Measurements from ENCODE around the gene SNRPA1. TPM values are rescaled to one million over a fixed set of nuclear protein-coding genes. Genes with fewer than 3 reads are reported as not detected.

SNRPA1 gene
- total RNA-seq, 1 experiment from 2014 or later = 25.4 TPM

- DNase-seq (ENCODE audit: low read depth) = peak; percentile 20
Observed at GRCh38 chr15:101320501-101321052, 25.5 kb upstream of the SNRPA1 start.

GRCh38 chr15:101318839-101319238, 23.8 kb upstream of the SNRPA1 start:
- DNase-seq (ENCODE audit: low read depth) = no peak

- no peak for DNase-seq (ENCODE audit: low read depth)
Observed at GRCh38 chr15:101318147-101318819, 23.2 kb upstream of the SNRPA1 start.

DNA sequence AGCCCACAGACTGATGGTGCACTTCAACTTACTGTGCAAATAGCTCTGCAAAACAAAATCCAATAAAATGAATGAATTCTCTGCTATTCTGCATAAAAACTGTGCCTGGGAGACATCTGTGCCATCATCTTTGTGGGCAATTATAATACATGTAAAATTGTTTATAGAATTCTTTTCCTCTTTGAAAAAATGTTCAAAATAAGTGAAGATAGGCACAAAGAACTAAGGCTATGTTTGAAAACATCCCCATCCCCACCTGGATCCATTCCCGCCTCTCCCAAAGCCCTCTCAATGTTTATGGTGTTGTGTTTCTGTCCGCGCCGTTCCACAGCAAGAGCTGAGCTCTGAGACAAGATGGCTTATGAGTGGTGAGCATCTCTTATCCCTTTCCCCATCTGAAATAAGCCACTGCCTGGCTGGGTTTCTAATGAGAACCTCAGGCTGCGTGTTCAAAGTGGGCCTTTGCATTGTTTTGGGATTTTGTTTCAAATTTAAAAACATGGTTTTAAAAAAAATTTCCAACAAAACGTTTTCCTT, 22.4 kb upstream of the SNRPA1 start:
- DNase-seq (ENCODE audit: low read depth) = no peak

GRCh38 chr15:101316529-101316928, 21.5 kb upstream of the SNRPA1 start:
- no peak for DNase-seq (ENCODE audit: low read depth)

DNA sequence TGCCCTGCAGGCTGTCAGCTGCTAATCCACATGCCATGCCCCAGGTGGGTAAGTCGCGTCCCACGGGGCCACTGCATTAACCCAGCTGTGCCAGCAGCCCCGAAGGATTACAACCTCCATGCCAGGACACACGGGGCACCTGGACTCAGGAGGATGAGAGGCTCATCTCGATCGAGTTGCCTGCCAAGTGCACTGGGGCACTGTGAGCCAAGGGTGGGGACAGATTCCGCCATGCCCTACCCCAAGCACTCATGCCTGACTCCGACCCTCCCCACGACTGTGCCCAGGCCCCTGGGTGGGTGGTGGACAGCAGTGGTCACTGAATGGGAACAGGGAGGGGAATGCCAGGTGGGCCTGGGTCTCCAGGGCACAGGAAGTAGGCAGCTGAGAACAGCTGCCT, 20.7 kb upstream of the SNRPA1 start:
- no peak for DNase-seq (ENCODE audit: low read depth)

- no peak for DNase-seq (ENCODE audit: low read depth)
Observed at GRCh38 chr15:101314336-101315125, 19.5 kb upstream of the SNRPA1 start.

DNA sequence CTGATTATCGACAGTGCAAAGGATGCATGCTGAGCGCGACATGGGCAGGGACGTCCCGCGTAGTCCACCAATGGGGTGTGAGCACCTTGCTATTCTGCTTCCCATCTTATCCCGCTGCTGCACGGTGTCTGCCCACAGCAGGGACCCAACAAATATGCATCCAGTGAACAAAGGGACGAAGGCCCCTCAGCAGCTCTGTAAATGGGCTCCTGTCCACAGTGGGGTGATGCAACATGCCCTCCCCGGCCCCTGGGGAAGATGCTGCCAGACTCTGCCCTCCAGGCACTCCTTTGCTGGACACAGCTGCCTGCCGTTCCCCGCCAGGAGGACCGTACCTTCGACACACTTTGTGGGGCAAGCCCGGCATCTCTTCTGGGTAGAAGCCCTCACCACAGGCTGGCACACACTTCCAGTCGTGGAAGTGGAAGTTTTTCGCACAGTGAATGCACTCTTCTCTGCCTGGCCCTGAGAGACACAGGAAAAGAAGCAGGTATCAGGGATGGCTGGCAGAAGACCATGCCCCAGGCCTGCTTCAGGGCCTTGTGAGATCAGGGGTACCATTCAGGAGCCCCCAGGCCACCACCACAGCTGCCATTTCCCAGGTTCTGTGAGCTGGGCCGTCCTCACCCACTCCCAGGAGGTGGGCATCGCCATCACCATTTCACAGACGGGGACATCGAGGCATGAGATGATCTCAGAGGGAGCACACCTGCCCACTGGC, 18.2 kb upstream of the SNRPA1 start:
- no peak for DNase-seq (ENCODE audit: low read depth)

- no peak for DNase-seq (ENCODE audit: low read depth)
Observed at GRCh38 chr15:101310508-101310907, 15.5 kb upstream of the SNRPA1 start.

GRCh38 chr15:101310161-101310480, 15.1 kb upstream of the SNRPA1 start:
- DNase-seq (ENCODE audit: low read depth) = no peak

- no peak for DNase-seq (ENCODE audit: low read depth)
Observed at GRCh38 chr15:101309436-101310160, 14.6 kb upstream of the SNRPA1 start.

- no peak for DNase-seq (ENCODE audit: low read depth)
Observed at GRCh38 chr15:101308604-101309435, 13.8 kb upstream of the SNRPA1 start.

DNA sequence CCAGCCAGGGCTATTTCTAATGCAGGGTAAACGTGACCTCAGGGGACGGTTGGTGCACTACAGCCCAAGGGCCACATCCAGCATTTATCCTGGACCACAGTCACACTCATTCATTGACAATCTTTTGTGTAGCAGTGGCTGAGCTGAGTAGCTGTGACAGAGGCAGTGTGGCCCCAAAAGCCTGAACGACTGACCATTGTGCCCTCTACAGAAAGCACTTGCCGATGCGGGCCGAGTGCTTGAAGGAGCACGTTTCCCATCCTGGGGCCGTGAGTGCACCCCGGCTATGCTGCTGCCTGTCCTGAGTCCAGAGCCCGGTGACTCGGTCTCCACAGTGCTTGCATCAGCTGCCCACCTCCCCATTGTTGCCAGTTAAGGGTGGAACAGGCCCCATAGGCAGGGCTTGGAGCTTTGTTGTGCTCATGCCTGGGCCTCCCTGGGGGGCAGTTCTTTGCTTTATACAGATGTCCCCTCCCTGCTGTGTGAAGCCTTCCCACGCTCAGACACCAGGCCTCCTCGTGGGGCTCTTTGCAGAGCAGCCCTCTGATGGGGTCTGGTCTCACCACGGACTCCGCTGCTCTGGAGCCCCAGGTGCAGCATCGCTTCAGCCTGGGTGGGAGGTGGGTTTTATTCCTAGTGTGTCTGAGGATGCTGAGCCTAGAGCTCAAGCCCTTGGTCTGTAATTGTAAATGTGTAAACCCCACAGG, 13.0 kb upstream of the SNRPA1 start:
- no peak for DNase-seq (ENCODE audit: low read depth)

DNA sequence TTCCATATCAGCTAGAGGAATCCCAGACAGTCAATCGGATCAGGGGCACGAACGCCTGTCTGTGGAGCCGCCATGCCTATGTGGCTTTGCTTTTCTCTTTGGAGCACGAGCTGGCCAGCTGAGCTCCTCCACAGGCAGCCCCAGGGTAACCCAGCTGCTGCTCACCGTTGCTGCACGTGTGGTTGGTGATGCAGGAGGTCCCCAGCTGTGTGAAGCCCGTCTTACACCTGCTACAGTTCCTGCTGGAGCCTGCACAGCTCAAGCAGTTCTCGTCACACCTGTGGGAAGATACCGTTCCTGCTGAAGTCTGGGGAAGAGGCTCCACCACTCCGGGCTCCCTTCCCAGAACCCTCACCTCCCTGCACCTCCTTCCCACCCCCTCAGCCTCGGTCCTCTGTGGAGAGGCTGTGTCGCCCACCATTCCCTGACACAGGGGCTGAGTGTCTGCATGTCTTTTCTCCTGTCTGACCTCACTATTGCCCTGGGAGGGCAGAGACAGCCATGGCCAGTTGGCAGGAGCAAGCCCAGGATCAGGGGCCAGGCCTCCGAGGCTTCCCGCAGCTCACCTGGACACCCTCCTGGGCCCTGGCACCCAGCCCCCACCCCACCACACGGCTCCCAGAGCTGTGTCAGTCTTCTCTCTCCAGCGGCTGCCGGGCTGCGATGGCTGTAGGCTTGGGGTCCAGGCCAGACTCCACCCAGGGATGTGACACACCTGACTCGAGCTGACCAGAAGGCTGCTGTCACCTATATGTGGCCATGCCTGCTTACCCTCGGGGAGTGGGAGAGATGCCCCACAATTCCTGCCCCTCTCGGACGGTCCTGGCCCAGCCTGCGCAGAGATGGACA, 12.2 kb upstream of the SNRPA1 start:
- DNase-seq (ENCODE audit: low read depth) = no peak

DNA sequence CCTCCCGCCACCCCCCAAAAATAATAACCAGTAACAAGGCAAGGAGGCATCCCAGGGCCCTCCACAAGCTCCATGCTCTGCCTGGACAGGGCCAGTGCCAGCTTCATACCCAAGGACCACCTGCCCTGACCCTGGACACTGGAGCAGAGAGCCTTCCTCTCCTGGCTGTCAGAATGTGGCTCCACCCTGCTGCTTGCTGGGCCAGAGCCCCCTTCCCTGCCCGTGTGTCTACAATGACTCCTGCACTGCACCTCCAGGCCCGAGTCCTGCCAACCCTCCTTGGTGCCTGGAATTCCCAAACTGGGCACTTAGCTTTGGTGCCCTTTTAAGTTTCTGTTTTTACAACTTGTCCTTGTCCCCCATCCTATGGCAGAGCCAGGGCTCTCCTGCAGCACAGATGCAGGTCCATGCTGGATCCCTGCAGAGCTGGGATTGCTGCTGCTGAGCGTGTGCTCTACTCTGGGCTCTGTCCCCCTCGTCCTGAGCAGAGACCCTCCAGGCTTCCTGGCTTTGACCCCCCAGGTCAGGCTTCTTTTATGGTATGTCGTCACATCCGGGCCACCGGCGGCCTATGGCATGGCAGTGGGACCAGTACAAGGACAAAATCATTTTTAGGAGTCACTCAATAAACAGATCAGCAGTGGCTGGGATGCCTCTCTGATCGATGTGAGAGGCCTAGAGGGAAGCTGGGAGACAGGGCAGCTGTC, 11.4 kb upstream of the SNRPA1 start:
- DNase-seq (ENCODE audit: low read depth) = no peak

- no peak for DNase-seq (ENCODE audit: low read depth)
Observed at GRCh38 chr15:101305820-101306255, 10.8 kb upstream of the SNRPA1 start.

- DNase-seq (ENCODE audit: low read depth) = no peak
Observed at GRCh38 chr15:101303408-101303807, 8.4 kb upstream of the SNRPA1 start.

All from LHCN-M2 (cell line).